ENCODE data around the gene BACE1-AS.
"Not testable (repeated sequence)": the region's sequence is repeated elsewhere in the genome, so short reads cannot be mapped to it uniquely, and the experiment has no call there.

The BACE1-AS gene

GRCh38 chr11:117292616-117293015 lies 1.5 kb downstream of the BACE1-AS start:
- DNase-seq = no peak

DNA sequence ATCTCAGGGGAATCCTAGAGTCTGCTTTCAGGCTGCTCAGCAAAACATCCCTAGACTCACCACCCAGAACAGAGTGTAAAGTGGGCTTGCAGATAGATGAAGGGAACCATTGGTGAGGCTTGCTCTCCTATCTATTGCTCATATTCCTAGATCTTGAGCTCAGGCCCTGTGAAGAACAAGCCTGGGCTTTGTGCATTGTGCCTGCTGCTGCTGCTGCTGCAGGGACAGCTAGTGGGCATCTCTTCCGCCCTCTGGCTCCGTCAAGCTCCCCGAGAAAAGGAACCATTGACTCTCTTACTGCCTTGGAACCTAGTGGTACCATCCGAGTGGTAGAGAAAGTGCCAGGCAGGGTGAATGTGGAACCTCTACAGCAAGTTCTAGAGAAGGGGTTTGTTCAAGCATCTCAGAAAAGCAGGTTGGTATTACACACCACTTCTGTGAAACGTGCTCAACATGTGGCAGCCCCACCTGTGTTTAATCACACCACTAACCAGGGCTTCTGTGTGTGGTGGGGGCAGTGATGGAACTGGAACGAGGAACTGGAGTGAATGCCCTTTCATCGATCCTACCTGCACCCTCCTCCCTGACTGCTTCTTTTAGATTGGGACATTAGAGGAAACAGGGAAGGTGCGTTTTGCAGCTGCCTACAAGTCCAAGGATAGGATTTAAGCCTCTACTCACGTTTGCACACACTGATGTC lies 4.4 kb downstream of the BACE1-AS start:
- no peak for DNase-seq

DNA sequence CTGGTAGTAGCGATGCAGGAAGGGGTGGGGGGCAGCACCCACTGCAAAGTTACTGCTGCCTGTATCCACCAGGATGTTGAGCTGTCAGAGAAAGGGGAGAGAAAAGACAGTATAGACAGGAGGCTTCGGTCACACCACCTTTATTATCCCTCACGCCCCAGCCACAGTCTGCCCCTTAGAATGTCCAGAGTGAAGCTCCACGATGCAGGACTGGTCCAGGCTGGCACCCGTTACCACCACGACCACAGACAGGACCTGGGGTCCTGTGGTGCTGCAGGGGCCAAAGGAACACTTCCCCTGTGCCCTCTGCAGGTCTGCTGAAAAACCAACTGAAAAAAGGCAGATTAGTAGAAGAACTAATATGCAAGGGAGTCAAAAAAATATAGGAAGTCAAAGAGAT lies 5.7 kb downstream of the BACE1-AS start:
- DNase-seq = no peak

- DNase-seq = no peak
These were observed 7.0 kb downstream of the BACE1-AS start for GRCh38 chr11:117298195-117298594.

DNA sequence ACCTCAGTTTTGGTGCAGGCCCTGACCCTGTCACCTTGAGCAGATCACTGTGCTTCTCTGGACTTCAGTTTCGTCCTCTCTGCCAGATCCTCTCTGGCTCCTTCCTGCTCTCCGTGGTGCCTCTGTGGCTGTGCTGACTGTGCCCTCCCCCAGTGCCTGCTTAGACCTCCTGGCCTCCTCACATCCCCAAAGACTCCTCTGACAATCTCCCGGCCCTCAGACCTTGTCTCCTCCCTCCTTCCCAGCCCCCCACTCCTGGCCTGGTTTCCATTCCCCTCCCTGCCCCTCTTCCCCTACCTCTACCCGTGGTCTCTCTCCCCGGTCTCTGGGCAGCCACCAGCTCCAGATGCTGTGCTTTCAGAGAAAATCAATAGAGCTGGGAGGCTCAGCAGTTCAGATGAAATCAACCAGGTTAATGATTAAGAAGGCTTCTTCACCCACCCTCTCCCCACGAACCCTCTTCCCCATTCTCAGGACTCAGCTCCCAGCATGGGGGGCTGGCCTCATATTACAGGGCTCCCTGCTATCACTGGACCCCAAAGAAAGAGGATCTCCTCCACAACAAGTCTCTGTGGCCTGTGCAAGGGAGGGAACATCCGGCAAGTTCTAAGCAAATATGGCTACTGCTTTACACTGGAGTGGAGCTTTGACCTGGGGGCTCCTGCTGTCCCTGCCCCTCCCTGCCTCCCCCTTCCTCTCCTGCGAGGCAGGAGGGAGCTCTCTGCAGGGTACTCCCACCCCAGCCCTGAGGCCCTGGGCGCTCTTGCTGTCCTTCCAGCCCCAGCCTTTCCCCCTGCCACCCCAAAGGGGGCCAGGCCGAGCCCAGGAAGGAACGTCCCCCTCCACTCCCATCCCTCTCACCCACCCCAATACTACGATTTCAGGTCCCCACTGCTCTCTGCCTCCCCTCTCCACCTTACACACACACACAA lies 8.5 kb downstream of the BACE1-AS start:
- no peak for DNase-seq

- no peak for DNase-seq
These were observed 9.1 kb downstream of the BACE1-AS start for GRCh38 chr11:117300283-117300663.

DNA sequence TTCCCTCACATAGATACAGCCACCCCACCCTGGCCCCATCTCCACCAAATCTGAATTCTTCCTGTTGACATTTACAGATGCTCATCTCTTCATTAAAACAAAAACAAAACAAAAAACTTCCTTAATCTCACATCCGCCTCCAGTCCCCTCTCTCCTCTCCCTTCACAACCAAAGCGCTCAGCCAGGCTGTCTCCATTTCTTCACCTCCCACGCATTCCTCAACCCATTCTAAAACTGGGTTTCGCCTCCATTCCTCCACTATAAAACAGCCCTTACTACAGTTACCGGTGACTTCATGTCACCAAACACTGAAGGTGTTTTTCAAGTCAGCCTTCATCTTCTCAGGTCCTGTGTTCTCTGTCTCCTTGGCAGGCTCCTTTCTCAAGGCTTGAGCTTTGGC lies 9.6 kb downstream of the BACE1-AS start:
- no peak for DNase-seq

DNA sequence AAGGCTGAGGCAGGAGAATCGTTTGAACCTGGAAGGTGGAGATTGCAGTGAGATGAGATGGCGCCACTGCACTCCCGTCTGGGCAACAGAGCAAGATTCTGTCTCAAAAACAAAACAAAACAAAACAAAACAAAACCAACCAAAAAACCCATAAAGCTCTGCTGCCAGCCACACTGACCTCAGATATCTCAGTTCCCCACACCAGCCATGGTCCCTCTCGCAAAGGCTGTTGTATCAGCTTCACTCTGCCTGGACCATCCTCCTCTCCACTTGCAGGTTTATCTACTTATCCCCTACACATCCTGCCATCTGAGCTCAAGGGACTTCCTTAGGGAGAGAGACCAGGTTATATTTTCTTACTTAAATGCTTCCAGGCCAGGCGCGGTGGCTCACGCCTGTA lies 11.1 kb downstream of the BACE1-AS start:
- no peak for DNase-seq

- DNase-seq = no peak
These were observed 12.0 kb downstream of the BACE1-AS start for GRCh38 chr11:117303101-117303500.

- DNase-seq = no peak
These were observed 12.6 kb downstream of the BACE1-AS start for GRCh38 chr11:117303646-117304315.

- no peak for DNase-seq
These were observed 14.0 kb downstream of the BACE1-AS start for GRCh38 chr11:117305145-117305544.

DNA sequence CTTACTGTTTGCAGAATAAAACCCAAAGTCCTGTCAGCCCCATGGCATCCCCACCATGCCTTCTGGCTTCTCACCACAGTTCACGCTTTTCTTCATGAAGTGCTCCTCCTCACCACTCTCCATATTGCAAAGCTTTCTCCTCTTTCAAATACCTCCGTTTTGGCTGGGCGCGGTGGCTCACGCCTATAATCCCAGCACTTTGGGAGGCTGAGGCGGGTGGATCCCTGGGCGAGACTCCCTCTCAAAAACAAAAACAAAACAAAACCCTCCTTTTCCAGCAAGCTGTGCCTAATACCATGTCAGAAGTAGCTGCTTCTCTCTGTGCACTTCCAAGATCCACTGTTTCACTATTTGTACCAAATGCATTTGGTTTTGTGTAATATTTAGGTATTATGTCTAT lies 18.2 kb downstream of the BACE1-AS start:
- no peak for DNase-seq

GRCh38 chr11:117313091-117313490 lies 21.9 kb downstream of the BACE1-AS start:
- DNase-seq = no peak

- DNase-seq = no peak
These were observed 23.0 kb downstream of the BACE1-AS start for GRCh38 chr11:117313828-117314768.

DNA sequence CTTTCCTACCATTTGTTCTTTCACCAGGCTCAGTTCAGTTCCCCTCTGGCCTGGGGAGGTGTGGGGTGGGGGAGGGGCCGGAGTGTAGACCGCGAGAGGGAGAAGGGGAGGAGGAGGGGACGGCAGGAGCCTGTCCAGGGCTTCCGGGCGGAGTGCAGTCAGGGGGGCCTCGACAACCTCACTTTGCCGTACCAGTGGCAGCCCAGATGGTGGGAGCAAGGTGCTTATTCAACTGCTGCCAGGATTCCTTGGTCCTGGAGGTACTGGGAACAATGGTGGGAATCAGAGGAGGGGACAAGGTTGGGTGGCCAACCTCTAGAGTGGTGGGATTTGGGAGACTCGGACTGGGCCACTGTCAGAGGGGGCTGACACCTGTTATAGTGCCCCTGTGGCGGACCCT lies 23.7 kb downstream of the BACE1-AS start:
- DNase-seq = no peak

GRCh38 chr11:117315285-117316196 lies 24.4 kb downstream of the BACE1-AS start:
- DNase-seq = no peak

DNA sequence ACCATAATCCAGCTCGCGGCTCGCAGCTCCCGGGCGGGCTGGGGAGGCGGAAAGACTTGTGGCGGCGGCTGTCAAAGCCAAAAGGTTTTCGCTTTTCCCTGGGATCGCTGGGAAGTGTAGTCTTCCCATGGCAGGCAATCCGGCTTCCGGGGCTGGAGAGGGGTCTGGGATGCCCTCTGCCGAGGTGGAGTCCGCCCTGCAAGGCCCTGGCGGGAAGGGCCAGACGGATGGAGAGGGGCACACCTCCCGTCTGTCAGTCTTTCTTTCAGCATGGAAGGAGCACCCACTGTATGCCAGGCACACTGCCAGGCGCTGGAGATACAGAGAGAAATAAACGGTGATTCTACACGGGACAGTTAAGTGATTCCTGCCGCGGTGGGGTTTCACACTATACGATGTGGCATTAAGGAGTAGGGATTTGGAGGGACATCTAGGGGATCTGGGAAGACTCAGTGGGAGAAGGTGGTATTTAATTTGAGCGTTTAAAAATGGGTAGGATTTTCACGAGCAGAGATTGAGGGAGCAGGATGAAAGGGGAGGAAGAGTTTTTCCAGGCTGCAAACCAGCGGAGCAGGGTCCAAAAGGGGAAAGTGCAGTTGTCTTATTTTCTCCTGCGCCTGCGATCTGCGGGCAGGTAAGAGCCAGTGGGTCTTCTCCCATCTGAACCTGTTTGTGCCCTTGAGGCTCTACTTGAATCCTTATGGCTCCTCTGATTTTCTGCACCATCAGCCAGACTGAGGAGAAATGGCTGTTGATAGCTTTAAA lies 25.2 kb downstream of the BACE1-AS start, which contains the start of gene BACE1:
Gene BACE1 (minus strand): TSS at position 60 of the 765 bp plus-strand sequence. CDS start 461 bp downstream, outside the sequence.
- peak; percentile 83 for DNase-seq

GRCh38 chr11:117318738-117319137 lies 27.6 kb downstream of the BACE1-AS start:
- DNase-seq = no peak

DNA sequence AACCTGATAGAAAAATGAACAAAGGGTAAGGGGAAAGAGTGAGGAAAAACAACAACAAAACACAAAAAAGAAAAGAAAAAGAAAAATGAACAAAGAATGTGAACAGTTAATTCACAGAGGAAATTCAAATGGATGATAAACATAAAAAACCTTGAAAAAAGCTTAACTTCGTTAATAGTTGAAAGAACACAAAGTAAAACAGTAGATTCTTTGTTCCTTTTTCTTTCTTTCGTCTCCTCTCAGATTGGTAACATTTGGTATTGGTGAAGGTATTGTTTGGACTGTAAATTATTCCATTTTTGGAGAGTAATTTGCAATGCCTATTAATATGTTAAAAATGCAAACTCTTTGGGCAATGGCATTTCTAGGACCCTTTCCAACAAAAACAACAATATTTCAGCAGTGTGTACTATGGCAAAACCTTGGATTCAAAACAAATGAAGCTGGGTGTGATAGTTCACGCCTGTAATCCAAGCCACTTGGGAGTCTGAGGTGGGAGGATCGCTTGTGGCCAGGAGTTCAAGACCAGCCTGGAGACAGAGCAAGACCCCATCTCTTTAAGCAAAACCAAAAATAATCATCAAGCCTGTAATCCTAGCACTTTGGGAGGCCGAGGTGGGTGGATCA lies 28.2 kb downstream of the BACE1-AS start:
- no peak for DNase-seq

DNA sequence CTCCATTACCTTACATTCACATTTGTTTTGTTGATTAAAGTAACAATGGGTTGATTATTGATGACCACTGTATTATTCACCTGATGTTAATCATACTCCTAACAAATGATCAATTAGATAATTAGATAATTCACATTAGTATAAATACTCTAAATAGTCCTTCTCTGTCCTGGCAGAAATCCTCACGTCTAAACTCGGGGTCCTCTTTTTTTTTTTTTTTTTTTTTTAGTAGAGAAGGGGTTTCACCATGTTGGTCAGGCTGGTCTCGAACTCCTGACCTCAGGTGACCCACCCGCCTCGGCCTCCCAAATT lies 36.1 kb downstream of the BACE1-AS start:
- not testable (repeated sequence) for DNase-seq

Measured in DMS79 treated with DMSO at 0.1 percent for 48 hours (cell line).